Measurements from ENCODE around the gene NANS.

DNA sequence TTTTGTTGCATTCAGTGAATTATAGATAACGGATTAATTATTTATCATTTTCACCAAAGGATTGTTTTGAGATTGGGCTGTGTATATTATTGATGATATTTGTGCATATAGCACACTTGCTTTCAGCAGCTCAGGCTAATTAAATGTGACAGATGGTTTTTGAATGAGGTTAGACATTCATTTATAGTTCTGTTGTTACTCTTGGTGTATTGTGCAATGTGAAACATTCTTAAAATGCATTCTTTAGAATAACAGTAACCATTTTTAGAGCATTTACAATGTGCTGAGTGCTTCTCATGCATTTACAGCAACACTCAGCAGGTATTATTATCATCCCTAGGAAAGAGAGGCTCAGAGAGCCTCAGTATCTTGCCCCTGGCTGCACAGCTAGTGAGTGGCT lies 23.8 kb downstream of the NANS start:
- TF ChIP-seq ARNTL (CRISPR knock-in tag; IDR thresholded peaks at IDR 0.05; ENCODE audit: borderline replicate concordance, low read depth) = no peak
- no peak for TF ChIP-seq RARB (CRISPR knock-in tag; IDR thresholded peaks at IDR 0.05)
- no peak for TF ChIP-seq PATZ1 (CRISPR knock-in tag; IDR thresholded peaks at IDR 0.05; ENCODE audit: borderline replicate concordance)
- TF ChIP-seq, protein P1, sequence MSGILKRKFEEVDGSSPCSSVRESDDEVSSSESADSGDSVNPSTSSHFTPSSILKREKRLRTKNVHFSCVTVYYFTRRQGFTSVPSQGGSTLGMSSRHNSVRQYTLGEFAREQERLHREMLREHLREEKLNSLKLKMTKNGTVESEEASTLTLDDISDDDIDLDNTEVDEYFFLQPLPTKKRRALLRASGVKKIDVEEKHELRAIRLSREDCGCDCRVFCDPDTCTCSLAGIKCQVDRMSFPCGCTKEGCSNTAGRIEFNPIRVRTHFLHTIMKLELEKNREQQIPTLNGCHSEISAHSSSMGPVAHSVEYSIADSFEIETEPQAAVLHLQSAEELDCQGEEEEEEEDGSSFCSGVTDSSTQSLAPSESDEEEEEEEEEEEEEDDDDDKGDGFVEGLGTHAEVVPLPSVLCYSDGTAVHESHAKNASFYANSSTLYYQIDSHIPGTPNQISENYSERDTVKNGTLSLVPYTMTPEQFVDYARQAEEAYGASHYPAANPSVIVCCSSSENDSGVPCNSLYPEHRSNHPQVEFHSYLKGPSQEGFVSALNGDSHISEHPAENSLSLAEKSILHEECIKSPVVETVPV (CRISPR knock-in tag; IDR thresholded peaks at IDR 0.05) = no peak
- TF ChIP-seq ZFP3 (CRISPR knock-in tag; IDR thresholded peaks at IDR 0.05) = no peak
- peak; percentile 41; the same call in 1 of the 2 replicates for TF ChIP-seq CREB5 (CRISPR knock-in tag; IDR thresholded peaks at IDR 0.05; ENCODE audit: low read depth)
- TF ChIP-seq GLIS3 (CRISPR knock-in tag; IDR thresholded peaks at IDR 0.05) = no peak
- TF ChIP-seq PPARA (CRISPR knock-in tag; IDR thresholded peaks at IDR 0.05; ENCODE audit: borderline replicate concordance) = no peak
- TF ChIP-seq TSHZ2 (CRISPR knock-in tag; IDR thresholded peaks at IDR 0.05) = no peak
- TF ChIP-seq ZNF565 (CRISPR knock-in tag; conservative IDR thresholded peaks at IDR 0.05; ENCODE audit: low read depth) = no peak
- TF ChIP-seq OSR1 (CRISPR knock-in tag; IDR thresholded peaks at IDR 0.05) = no peak
